LNCaP clone FGC (cell line): ENCODE data around the gene GMDS.

Source experiments
- DNase-seq: peaks from one replicate; pipeline ENCODE4 v3.0.0-alpha.2; 2011; ENCODE audit warnings: low read depth
- H3K4me3 ChIP-seq: 2 replicates; pipeline ENCODE4 v1.5.1; 2011; ENCODE audit warnings: mild to moderate bottlenecking, low read depth, low read length, control low read depth
- TF ChIP-seq, protein P1 (sequence below): IDR thresholded peaks from 2 replicates; pipeline ENCODE4 v1.5.1; 2012; ENCODE audit warnings: mild to moderate bottlenecking; ENCODE audit not compliant: control insufficient read depth, insufficient read depth; ENCODE audit errors: extremely low read depth

GMDS gene

DNA sequence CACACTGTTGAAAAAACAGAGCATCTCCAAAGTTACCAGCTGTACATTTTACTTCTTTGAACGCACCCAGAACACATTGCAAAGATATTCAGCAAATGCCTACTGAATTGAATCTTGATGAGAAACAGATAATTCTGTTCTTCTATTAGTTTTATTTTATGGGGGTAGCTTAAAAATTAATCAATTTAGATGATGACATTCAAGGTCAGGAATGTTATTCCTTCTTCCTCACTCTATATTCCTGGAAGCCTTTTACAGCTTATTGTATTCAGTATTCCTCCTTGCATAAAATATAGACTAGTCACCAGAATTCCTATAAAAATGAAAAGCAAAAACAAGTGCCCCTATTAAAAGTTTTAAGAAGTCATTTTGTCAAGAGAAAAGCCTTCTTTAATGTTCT lies 21.4 kb upstream of the GMDS start:
- TF ChIP-seq, protein P1, sequence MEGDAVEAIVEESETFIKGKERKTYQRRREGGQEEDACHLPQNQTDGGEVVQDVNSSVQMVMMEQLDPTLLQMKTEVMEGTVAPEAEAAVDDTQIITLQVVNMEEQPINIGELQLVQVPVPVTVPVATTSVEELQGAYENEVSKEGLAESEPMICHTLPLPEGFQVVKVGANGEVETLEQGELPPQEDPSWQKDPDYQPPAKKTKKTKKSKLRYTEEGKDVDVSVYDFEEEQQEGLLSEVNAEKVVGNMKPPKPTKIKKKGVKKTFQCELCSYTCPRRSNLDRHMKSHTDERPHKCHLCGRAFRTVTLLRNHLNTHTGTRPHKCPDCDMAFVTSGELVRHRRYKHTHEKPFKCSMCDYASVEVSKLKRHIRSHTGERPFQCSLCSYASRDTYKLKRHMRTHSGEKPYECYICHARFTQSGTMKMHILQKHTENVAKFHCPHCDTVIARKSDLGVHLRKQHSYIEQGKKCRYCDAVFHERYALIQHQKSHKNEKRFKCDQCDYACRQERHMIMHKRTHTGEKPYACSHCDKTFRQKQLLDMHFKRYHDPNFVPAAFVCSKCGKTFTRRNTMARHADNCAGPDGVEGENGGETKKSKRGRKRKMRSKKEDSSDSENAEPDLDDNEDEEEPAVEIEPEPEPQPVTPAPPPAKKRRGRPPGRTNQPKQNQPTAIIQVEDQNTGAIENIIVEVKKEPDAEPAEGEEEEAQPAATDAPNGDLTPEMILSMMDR, result no peak
- no peak for DNase-seq
- no peak overlapping the region; the same call in 1 of the 2 replicates for H3K4me3 ChIP-seq

DNA sequence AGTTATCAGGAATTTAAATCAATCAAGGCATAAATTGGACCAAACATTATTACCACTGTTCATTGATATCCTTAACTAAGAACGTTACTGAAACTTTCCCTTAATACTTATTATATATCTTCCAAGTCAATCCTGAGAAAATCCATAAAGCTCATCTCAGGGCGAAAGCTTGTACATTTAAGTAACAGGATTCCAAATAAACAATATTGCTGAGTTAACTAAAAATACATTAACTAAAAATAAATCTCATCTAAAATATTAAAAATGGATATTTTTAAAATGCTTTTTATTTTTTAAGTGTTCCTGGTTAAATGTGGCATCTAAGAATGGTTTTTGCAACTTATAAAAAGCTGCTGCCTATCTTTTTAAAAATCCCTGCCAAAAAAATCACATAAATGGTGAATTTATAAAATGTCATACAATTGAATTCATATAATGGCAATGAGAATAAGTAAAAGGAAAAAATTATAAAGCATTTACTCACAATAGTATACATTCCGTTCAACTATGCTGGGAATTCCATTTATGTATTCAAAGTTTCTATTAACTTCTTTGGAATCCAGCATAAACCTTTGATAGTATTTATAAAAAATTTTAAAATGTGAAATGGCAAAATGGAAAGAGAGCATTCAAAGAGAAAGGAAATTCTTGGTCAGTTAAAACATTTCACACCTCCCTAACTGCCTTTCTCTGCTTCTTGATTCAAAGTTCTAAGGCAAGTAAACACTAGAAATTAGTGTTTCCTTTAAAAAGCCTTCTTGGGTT lies 20.8 kb upstream of the GMDS start:
- DNase-seq, result no peak
- no peak overlapping the region for H3K4me3 ChIP-seq
- TF ChIP-seq, protein P1, result no peak

DNA sequence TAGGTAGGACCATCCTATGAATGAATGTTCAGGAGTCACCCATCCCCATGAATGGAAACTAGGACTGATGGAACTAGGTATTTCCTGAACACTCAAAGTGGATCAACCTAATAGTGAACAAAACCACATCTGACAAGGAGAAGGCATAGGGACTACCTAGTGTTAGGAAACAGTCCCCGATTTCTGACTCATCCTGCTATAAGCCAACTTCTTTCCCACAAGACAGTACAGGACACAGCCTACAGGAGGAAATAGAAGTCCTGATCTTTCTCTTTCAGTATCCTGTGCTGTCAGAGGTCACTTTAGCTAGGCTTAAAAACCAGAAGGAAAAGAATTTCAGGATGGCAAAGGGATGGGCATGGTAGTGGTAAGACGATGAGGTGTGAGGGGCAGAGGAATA lies 19.5 kb upstream of the GMDS start:
- TF ChIP-seq, protein P1, result no peak
- H3K4me3 ChIP-seq, result no peak overlapping the region
- DNase-seq, result no peak

DNA sequence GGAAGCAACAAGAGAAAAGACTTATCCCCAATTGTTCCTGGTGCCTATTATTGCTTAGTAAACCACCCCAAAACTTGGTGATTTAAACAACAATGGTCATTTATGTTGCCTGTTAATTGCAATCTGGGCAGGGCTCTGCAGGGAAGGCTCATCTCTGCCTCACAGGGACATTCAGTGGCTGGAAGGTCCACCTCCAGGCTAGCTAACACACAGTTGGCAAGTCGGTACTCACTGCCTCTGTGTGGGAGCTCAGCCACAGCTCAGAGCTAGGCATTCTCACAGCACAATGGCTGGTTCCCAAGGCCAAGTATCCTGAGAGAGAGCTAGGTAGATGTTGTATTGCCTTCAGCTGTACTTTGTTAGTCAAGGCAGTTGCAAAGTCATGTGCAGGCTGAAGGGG lies 18.5 kb upstream of the GMDS start:
- DNase-seq, result no peak
- H3K4me3 ChIP-seq, result no peak overlapping the region
- TF ChIP-seq, protein P1, result no peak

DNA sequence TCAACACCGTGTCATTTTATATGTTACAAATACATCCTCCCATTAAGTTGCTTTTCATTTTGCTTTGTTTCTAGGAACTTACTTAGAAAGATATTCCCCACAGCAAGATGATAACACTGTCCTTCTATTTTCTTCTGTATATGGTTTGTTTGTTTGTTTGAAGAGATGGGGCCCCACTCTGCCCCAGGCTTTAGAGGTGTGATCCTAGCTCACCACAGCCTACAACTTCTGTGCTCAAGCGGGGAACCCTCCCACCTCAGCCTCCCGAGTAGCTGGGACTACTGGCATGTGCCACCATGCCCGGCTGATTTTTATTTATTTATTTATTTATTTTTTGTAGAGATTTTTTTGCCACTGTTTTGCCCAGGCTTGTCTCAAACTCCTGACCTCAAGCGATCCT lies 14.2 kb upstream of the GMDS start:
- DNase-seq, result no peak
- TF ChIP-seq, protein P1, result no peak
- no peak overlapping the region for H3K4me3 ChIP-seq

DNA sequence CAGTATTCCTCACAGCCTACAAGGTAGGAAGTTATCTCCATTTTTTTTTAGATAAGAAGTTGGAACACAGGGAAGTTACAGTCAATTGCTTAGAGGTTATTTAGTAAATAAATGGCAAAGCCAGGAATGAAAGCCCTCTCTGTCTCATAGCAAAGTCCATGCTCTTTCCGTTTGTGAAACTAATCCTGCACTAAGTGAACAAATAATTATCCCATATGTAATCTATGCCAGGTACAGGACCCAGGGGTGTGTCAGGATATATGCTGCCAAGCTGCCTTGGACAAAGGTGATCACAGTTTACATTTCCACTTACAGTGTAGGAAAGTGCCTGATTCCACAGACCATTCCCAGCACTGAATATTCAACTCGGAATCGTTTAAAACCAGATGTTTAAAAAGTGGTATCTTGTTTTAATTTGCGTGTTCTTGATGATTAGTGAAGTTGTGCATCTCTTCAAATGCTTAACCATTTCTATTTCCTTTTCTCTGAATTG lies 13.6 kb upstream of the GMDS start:
- TF ChIP-seq, protein P1, result no peak
- no peak overlapping the region for H3K4me3 ChIP-seq
- no peak for DNase-seq

DNA sequence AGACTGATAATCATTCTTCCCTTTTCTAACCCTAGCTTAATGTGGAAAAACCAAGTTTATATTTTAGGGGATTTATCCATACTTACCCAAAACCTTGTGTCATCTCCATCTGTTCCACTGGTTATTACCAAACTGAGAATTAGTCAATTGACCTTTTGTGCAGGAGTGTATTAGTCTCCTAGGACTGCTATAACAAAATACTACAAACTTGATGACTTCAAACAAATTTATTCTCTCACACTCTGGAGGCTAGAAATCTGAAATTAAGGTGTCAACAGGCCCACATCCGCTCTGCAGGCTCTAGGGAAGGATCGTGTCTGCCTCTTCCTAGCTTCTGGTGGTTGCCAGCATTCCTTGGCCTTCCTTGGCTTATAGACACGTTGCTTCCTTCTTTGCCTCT lies 12.7 kb upstream of the GMDS start:
- no peak for DNase-seq
- no peak overlapping the region for H3K4me3 ChIP-seq
- TF ChIP-seq, protein P1, result no peak
